GM12878 (cell line): ENCODE results near the gene SCEL. TPM values are rescaled to one million over a fixed set of nuclear protein-coding genes. Genes with fewer than 3 reads are reported as not detected.

Experiments
- ATAC-seq: fragments of 200-7000 bp; cut with Tn5 transposase; 3 replicates; pipeline ENCODE4 v1.9.1; 2020; ENCODE audit warnings: mild to moderate bottlenecking, moderate library complexity
- BruUV-seq: library from RNA; stranded (reverse); fragments of 400-500 nt; replicated peaks from 2 replicates; lab custom pipeline; 2021; lab: Mats Ljungman, UMichigan
- CTCF ChIA-PET: fragments of 300-600 bp; sonication (Branson Sonifier 250); formaldehyde crosslinking; extraction: SDS; loops from one replicate; lab custom pipeline; 2021; ENCODE audit warnings: inconsistent platforms; lab: Yijun Ruan, JAX
- POLR2A ChIA-PET: fragments of 350-600 bp; formaldehyde crosslinking; extraction: SDS; loops from one replicate; lab custom pipeline; 2021; ENCODE audit warnings: inconsistent platforms; lab: Charles Lee
- RAD21 ChIA-PET: fragments of 300-600 bp; sonication (Branson Sonifier 250); formaldehyde crosslinking; loops from one replicate; lab custom pipeline; 2023; ENCODE audit warnings: antibody characterized with exemption; ENCODE audit not compliant: unreplicated experiment; lab: Charles Lee
- SMC1A ChIA-PET: fragments of 300-600 bp; sonication (Branson Sonifier 250); formaldehyde crosslinking; loops from one replicate; lab custom pipeline; 2023; ENCODE audit not compliant: unreplicated experiment, uncharacterized antibody; lab: Charles Lee
- DNase-seq: peaks from one replicate; pipeline ENCODE4 v3.0.0-alpha.2; 2011; ENCODE audit warnings: low read depth, low spot score
- FAIRE-seq: peaks from 3 replicates; lab custom pipeline; 2011; peaks lifted over from hg19 to GRCh38; lab: Jason Lieb, UNC
- H2AFZ ChIP-seq: 2 replicates; pipeline ENCODE4 v1.6.0; 2011; ENCODE audit warnings: low read depth, low read length, control low read depth; ENCODE audit not compliant: control insufficient read depth
- H3K27ac ChIP-seq: 2 replicates; pipeline ENCODE4 v1.5.1; 2011; ENCODE audit warnings: control low read depth; ENCODE audit not compliant: control insufficient read depth, insufficient read depth
- H3K27me3 ChIP-seq, 2 experiments: replicated peaks in 1 of 2; 2 replicates each; pipeline versions ENCODE4 v1.6.0 to v1.6.1; 2011; ENCODE audit warnings: low read length in 1 of 2; ENCODE audit not compliant: control insufficient read depth in 2 of 2, insufficient read depth in 2 of 2
- H3K36me3 ChIP-seq, 2 experiments: 2 replicates each; pipeline ENCODE4 v1.5.1; 2011; ENCODE audit warnings: low read length in 1 of 2; ENCODE audit not compliant: control insufficient read depth in 2 of 2, insufficient read depth in 2 of 2
- H3K4me1 ChIP-seq: 2 replicates; pipeline ENCODE4 v1.6.1; 2011; ENCODE audit warnings: mild to moderate bottlenecking, low read length, moderate library complexity, mixed read lengths; ENCODE audit not compliant: control insufficient read depth, insufficient read depth
- H3K4me2 ChIP-seq: 2 replicates; pipeline ENCODE4 v1.6.0; 2011; ENCODE audit warnings: control low read depth; ENCODE audit not compliant: control insufficient read depth, insufficient read depth
- H3K4me3 ChIP-seq: fragments of 200-600 bp; sonication (generic); 2 replicates; pipeline ENCODE4 v1.5.1; 2016
- H3K79me2 ChIP-seq: 2 replicates; pipeline ENCODE4 v1.6.0; 2011; ENCODE audit warnings: low read length; ENCODE audit not compliant: control insufficient read depth, insufficient read depth
- H3K9ac ChIP-seq: 2 replicates; pipeline ENCODE4 v1.8.0; 2011; ENCODE audit warnings: low read length, control low read depth, mixed read lengths; ENCODE audit not compliant: control insufficient read depth, insufficient read depth
- H3K9me3 ChIP-seq: replicated peaks from 3 replicates; pipeline ENCODE4 v1.5.1; 2011; ENCODE audit warnings: mild to moderate bottlenecking, low read length; ENCODE audit not compliant: control insufficient read depth, insufficient read depth
- H4K20me1 ChIP-seq: 2 replicates; pipeline ENCODE4 v1.6.0; 2011; ENCODE audit not compliant: control insufficient read depth, insufficient read depth
- IKZF2 ChIP-seq, 2 experiments: fragments of 450-650 bp; IDR thresholded peaks; 2 replicates each; pipeline ENCODE4 v1.6.1; 2017; ENCODE audit warnings: mild to moderate bottlenecking in 2 of 2, moderate library complexity in 2 of 2
- MYB ChIP-seq: fragments of 150-350 bp; IDR thresholded peaks from 2 replicates; pipeline ENCODE4 v1.6.1; 2014; ENCODE audit warnings: mild to moderate bottlenecking, low read depth, low read length, borderline replicate concordance
- NFYA ChIP-seq: IDR thresholded peaks from 2 replicates; pipeline ENCODE4 v1.6.1; 2011; ENCODE audit warnings: low read depth, mild to moderate bottlenecking, low read length, improper control_type of control experiment, borderline replicate concordance
- SMAD1 ChIP-seq: fragments of 450-650 bp; IDR thresholded peaks from 2 replicates; pipeline ENCODE4 v1.6.1; 2018; ENCODE audit warnings: mild to moderate bottlenecking, low read depth; ENCODE audit not compliant: partially characterized antibody
- SMC3 ChIP-seq: IDR thresholded peaks from 2 replicates; pipeline ENCODE4 v1.6.1; 2011; ENCODE audit warnings: low read length, improper control_type of control experiment, borderline replicate concordance
- WRNIP1 ChIP-seq: IDR thresholded peaks from 2 replicates; pipeline ENCODE4 v1.6.1; 2011; ENCODE audit warnings: low read depth, low read length, improper control_type of control experiment, borderline replicate concordance
- in situ Hi-C: fragments of 300-500 bp; cut with MboI; formaldehyde crosslinking; loops from 9 replicates; pipeline ENCODE4 v1.14.3; 2018; ENCODE audit warnings: mixed read lengths
- intact Hi-C: fragments of 100-400 bp; cut with micrococcal nuclease; formaldehyde crosslinking; loops from one replicate; pipeline ENCODE4 v1.14.2; 2022; ENCODE audit not compliant: unreplicated experiment
- polyA plus RNA-seq, 11 experiments: library from polyadenylated mRNA; depleted of rRNA in 4 of 11; unstranded in 6 of 11; stranded (reverse) in 5 of 11; fragments of >200 nt; fragmentation: Nextera tagmentation in 4 of 11; fragmentation: Illumina TruSeq in 1 of 11; extraction: Ambion mirVana in 4 of 11; extraction: Trizol in 1 of 11; gene quantifications; 1 replicate in 1 of 11; 2 replicates in 10 of 11; pipeline versions ENCODE4 v1.2.1 to v1.2.3, GENCODE V29; 2011 to 2016; ENCODE audit warnings: inconsistent platforms in 2 of 11, missing spikeins in 2 of 11, low read depth in 1 of 11
- total RNA-seq, 4 experiments: library from RNA; depleted of rRNA in 3 of 4; stranded (reverse); fragments of >200 nt in 3 of 4; fragmentation: Illumina TruSeq in 1 of 4; extraction: Trizol in 1 of 4; gene quantifications; 2 replicates each; pipeline versions ENCODE4 v1.2.1 to v1.2.3, GENCODE V29; 2013 to 2021
- TF ChIP-seq, protein P1 (sequence below): fragments of 450-650 bp; IDR thresholded peaks from 2 replicates; pipeline ENCODE4 v1.6.1; 2018; ENCODE audit warnings: borderline replicate concordance, mild to moderate bottlenecking; ENCODE audit not compliant: partially characterized antibody

Gene SCEL
- total and polyA plus RNA-seq, 10 of the 15 experiments (the other 5 are each of a cell fraction or from before 2014, with no cell fraction given): 0.09 to 0.68 (median 0.16) TPM; not detected in 1

DNA sequence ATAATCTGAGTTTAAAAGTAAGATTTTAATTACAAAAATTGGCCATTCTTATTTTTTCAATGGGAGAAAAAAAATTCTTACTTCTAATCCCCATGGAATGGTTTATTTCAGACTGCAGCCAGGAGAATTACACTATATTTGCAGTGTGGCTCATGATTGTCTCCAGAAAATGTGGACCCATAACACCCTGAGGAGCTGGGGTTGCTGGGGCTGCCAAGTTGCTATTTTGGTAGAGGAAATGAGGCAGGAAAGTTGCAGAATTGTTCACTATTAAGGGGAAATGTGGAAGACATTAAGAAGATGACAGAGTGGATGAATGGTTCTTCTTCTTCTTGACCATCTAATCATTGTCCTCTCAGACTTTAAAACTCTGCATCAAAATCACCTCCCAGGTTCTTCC lies 4.6 kb upstream of the SCEL start:
- in situ Hi-C loops (no loop called here), intact Hi-C loops (no loop called here)
- TF ChIP-seq MYB (no peak), SMC3 (no peak), SMAD1 (no peak), WRNIP1 (no peak), NFYA (no peak), IKZF2 (IDR thresholded peaks at IDR 0.05) (no peak)
- TF ChIP-seq, protein P1, sequence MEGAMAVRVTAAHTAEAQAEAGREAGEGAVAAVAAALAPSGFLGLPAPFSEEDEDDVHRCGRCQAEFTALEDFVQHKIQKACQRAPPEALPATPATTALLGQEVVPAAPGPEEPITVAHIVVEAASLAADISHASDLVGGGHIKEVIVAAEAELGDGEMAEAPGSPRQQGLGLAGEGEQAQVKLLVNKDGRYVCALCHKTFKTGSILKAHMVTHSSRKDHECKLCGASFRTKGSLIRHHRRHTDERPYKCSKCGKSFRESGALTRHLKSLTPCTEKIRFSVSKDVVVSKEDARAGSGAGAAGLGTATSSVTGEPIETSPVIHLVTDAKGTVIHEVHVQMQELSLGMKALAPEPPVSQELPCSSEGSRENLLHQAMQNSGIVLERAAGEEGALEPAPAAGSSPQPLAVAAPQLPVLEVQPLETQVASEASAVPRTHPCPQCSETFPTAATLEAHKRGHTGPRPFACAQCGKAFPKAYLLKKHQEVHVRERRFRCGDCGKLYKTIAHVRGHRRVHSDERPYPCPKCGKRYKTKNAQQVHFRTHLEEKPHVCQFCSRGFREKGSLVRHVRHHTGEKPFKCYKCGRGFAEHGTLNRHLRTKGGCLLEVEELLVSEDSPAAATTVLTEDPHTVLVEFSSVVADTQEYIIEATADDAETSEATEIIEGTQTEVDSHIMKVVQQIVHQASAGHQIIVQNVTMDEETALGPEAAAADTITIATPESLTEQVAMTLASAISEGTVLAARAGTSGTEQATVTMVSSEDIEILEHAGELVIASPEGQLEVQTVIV: no peak
- RAD21 ChIA-PET: no interaction called here
- ATAC-seq (no peak), FAIRE-seq (no peak), DNase-seq (no peak)
- Histone ChIP-seq H3K9me3 (no peaks in the 10 kb centered on the region), H3K9ac (no peak overlapping the region), H3K79me2 (no peaks in the 10 kb centered on the region), H3K27me3 (peaks cover 0 to 7% of the 10 kb centered on the region in 2 experiments; a peak in 1 of 4 replicates), H2AFZ (no peak overlapping the region), H4K20me1 (no peaks in the 10 kb centered on the region), H3K4me1 (0 out of 2 replicates have a peak, but pooled peaks cover 2% of the 10 kb centered on the region), H3K36me3 (no peaks in the 10 kb centered on the region), H3K4me3 (no peak overlapping the region), H3K4me2 (no peak overlapping the region), H3K27ac (no peak overlapping the region)
- SMC1A ChIA-PET: interaction anchor here (0.7 to 5.2 kb wide), 3 partner anchors 10 to 26 kb away, joined by 3 to 58 read pairs (median 4); no protein-coding TSS in a partner anchor
- POLR2A ChIA-PET: no interaction called here
- BruUV-seq: no TSS peak
- CTCF ChIA-PET: interaction anchor here (1.5 to 1.7 kb wide), 2 partner anchors 10 kb away, joined by 3 to 4 read pairs; no protein-coding TSS in a partner anchor
